PFSK-1 (cell line): ENCODE results near the gene APBA2.

Experiments used
- FOXP2 ChIP-seq: optimal IDR thresholded peaks from 2 replicates; pipeline ENCODE3; 2011; ENCODE audit warnings: borderline replicate concordance, control low read depth, inconsistent platforms; ENCODE audit not compliant: insufficient read depth; ENCODE audit errors: extremely low read length, extremely low read depth
- POLR2AphosphoS5 ChIP-seq: IDR thresholded peaks from 2 replicates; pipeline ENCODE4 v1.6.1; 2012; ENCODE audit warnings: low read depth, mild to moderate bottlenecking, control low read depth, low read length, moderate library complexity
- REST ChIP-seq, 2 experiments: IDR thresholded peaks; 2 replicates each; pipeline versions ENCODE4 v1.6.1 to v1.8.0; 2011 to 2012; ENCODE audit warnings: low read depth in 2 of 2, low read length in 2 of 2, control low read depth in 1 of 2, inconsistent platforms in 1 of 2, mild to moderate bottlenecking in 1 of 2, moderate library complexity in 1 of 2; ENCODE audit not compliant: insufficient read depth in 1 of 2
- SIN3A ChIP-seq: IDR thresholded peaks from 2 replicates; pipeline ENCODE4 v1.6.1; 2012; ENCODE audit warnings: mild to moderate bottlenecking, low read length, moderate library complexity, borderline replicate concordance; ENCODE audit not compliant: insufficient read depth
- TAF1 ChIP-seq: IDR thresholded peaks from 2 replicates; pipeline ENCODE4 v1.6.1; 2012; ENCODE audit warnings: low read length, control low read depth, borderline replicate concordance; ENCODE audit not compliant: insufficient read depth

APBA2 gene

GRCh38 chr15:28935316-28935715, 49.5 kb downstream of the APBA2 start:
- TF ChIP-seq SIN3A (no peak), FOXP2 (no peak), REST (IDR thresholded peaks at IDR 0.05; ENCODE audit: insufficient read depth in 1 of 2, low read depth in 2 of 2, low read length in 2 of 2) (no peak), TAF1 (no peak), POLR2AphosphoS5 (no peak)

DNA sequence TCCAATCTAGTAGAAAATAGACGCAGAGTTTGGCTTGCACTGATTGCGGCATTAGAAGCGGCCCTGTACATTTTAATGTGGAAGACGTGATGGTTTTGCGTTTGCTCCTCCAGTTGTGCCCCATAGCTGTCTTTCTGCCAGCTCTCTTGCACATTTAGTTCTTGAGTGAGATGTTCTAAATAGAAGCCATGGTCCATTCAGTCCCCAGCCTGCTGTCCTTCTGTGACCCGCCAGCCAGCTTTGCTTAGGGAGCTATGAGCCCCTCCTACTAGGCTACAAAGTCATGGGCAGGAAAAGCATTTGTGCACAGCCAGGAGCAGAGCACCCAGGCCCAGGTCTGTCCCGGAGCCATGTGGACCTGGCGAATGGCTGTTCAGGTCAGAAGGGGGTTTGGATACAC, 50.3 kb downstream of the APBA2 start:
- TF ChIP-seq SIN3A (no peak), POLR2AphosphoS5 (no peak)

DNA sequence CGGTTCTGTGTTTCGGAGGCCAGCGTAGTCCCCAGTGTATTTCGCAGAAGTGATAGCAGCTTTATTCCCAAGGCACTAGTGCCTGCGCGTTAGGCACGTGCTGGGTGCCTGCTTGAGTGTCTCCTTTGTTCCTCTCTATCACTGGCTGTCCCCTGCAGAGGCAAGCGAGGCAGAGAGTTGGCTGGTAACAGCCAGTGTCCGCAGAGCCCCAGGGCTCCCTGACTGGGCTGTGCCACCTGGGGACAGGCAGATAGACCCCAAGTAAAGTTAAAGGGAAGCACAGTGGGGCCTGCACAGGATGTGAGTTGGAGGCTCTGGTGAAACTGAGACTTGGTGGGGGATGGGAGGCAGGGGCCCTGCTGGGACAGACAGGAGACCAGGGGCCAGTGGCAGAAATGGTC, 50.7 kb downstream of the APBA2 start:
- TF ChIP-seq SIN3A (no peak), REST (IDR thresholded peaks at IDR 0.05; ENCODE audit: insufficient read depth in 1 of 2, low read depth in 2 of 2, low read length in 2 of 2) (no peak), TAF1 (no peak), FOXP2 (no peak), POLR2AphosphoS5 (no peak)

- no peak for TF ChIP-seq TAF1
- TF ChIP-seq FOXP2 = no peak
- TF ChIP-seq POLR2AphosphoS5 = no peak
- TF ChIP-seq REST (IDR thresholded peaks at IDR 0.05; ENCODE audit: insufficient read depth in 1 of 2, low read depth in 2 of 2, low read length in 2 of 2) = no peak
- no peak for TF ChIP-seq SIN3A
These were observed 51.5 kb downstream of the APBA2 start for GRCh38 chr15:28937271-28937670.

DNA sequence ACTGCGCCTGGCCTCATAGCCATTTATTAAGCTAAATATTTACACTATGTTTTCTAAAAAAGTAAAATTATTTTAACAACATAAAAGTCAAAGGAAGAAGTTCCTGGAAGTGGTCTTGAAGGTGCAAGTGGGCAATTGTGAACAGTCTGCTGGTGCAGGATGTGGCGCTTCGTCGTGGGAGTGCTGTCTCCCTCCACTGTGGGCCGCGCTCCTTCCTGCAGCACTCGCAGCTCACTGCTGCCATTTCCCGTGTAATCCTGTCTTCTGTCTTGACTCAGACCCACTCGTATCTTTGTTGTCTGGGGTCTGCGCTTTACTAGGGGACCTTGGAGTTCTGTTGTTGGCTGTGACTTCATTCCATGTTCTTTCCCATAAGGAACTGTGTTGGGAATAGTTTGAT, 56.3 kb downstream of the APBA2 start:
- no peak for TF ChIP-seq POLR2AphosphoS5
- TF ChIP-seq FOXP2 = no peak
- no peak for TF ChIP-seq REST (IDR thresholded peaks at IDR 0.05; ENCODE audit: insufficient read depth in 1 of 2, low read depth in 2 of 2, low read length in 2 of 2)
- no peak for TF ChIP-seq TAF1
- TF ChIP-seq SIN3A = no peak
